ENCODE results near the gene TRIM62.

The TRIM62 gene

DNA sequence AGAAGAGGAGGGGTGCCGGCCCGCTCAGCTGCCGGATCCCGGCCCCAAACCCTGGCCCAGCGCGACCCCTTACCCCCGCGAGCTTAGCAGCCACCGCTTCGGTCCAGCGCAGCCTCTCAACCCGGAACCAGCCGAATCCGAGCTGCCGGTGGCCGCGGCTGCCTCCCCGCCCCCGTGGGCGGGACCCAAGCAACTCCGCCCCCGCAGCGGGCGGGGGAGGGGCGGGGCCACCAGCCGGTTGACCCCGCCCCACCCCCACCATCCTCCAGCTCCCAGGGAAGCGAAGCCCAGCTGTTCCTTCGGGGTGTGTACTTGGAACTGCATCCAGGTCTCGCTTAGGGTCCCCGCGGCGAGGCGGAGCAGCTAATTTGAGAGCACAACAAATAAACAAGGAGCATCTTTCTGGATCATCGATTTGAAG is at the start of gene TRIM62:
Gene TRIM62, minus strand, starts transcription at position 123 of the 421 bp plus-strand sequence. CDS start 611 bp downstream, outside the sequence.
- DNase-seq (ENCODE audit: low spot score) = peak; percentile 84

DNA sequence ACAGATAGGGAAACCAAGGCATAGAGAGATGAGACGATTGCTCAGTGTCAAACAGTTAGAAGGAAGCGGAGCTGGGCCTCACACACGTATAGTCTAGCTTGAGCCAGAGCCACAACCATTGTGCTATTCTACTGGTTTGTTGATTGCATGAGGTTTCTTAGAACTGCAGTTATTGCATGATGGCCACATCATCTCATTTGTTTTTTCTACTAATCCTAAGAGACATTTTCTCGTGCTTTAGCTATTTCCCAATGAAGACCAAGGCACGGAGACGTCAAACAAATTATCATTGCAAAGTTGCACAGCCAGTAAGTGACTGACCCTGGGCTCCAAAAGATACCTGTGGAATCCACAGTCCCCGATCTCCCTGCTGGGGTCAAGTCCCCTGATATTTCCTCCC is 49.3 kb upstream of the TRIM62 start:
- DNase-seq (ENCODE audit: low spot score) = no peak

GRCh38 chr1:33228935-33229487 is 47.2 kb upstream of the TRIM62 start:
- no peak for DNase-seq (ENCODE audit: low spot score)

- DNase-seq (ENCODE audit: low spot score) = no peak
Observed at GRCh38 chr1:33225586-33225985, 43.7 kb upstream of the TRIM62 start.

GRCh38 chr1:33224166-33224707 is 42.4 kb upstream of the TRIM62 start:
- no peak for DNase-seq (ENCODE audit: low spot score)

- no peak for DNase-seq (ENCODE audit: low spot score)
Observed at GRCh38 chr1:33222381-33222780, 40.5 kb upstream of the TRIM62 start.

DNA sequence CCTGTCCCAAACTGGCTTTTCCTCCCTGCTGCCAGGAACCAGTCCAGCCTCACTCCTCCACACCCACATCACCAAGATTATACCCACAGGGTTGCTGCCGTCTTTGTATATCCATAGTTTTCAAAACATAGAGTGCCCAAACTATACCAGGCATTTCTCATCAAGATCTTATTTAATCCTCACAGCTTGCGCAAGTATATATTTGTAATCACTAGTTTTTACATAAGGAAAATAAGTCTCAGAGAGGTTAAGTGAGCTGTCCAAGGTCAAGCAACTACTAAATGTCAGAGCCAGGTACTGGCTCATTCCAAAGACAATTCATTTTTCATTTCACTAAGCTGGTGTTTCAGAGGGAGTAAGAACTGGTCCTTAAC is 39.5 kb upstream of the TRIM62 start:
- DNase-seq (ENCODE audit: low spot score) = no peak

GRCh38 chr1:33220676-33221384 is 39.0 kb upstream of the TRIM62 start:
- no peak for DNase-seq (ENCODE audit: low spot score)

GRCh38 chr1:33219886-33220661 is 38.2 kb upstream of the TRIM62 start:
- DNase-seq (ENCODE audit: low spot score) = no peak

GRCh38 chr1:33211972-33212371 is 30.1 kb upstream of the TRIM62 start:
- no peak for DNase-seq (ENCODE audit: low spot score)

GRCh38 chr1:33206340-33206739 is 24.5 kb upstream of the TRIM62 start:
- DNase-seq (ENCODE audit: low spot score) = no peak

DNA sequence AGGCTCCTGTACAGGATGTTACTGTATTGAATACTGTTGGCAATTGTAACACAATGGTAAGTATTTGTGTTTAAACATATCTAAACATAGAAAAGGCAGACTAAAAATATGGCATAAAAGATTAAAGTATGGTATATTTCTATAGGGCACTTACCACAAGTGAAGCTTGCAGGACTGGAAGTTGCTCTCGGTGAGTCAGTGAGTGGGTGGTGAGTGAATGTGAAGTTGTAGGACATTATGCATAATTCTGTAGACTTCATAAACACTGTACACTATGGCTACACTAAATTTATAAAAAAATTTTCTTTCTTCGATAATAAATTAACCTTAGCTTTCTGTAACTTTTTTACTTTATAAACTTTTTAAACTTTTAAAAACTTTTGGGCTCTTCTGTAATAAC is 13.7 kb upstream of the TRIM62 start:
- no peak for DNase-seq (ENCODE audit: low spot score)

DNA sequence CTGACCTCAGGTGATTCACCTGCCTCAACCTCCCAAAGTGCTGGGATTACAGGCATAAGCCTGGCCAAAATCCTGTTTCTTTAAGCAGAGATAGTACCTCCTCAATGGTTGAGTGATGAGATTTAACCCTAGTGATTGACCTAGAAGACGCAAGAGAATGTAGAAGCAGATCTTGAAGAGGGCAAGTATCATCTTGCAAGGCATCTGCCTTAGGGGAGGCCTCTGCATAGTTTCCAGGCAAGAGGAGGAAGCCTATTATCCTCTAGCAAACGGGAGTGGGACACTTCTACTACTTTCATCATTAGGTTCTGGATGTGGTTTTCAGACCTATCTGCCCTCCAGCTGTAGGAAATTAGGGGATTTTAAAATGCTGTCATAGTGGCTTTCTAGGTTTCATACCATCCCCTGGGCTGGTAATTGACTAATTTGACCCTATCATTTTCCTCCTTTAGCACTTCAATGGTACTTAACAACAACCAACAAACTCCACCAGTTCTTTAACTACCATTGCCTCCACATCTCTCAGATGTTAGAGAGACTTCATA is 10.0 kb upstream of the TRIM62 start:
- no peak for DNase-seq (ENCODE audit: low spot score)

DNA sequence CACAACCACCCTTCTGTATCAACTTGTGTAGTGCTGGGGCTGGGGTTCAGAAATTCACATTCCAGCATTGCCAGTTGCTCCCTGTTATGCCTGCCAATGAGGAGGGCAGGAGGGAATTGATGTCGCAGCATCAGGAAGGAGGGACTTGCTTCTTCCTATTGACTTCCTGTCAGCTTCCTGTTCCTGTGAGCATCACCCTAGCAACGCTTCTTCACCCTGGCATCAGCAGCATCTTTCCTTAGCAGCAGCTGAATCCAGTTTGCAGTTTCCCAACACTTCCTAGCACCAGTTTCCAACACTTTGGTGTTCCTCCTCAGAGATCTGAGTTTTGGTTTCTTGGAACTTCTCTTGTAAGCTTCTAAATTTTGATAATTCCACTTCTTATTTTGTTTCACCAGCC is 8.9 kb upstream of the TRIM62 start:
- DNase-seq (ENCODE audit: low spot score) = no peak

DNA sequence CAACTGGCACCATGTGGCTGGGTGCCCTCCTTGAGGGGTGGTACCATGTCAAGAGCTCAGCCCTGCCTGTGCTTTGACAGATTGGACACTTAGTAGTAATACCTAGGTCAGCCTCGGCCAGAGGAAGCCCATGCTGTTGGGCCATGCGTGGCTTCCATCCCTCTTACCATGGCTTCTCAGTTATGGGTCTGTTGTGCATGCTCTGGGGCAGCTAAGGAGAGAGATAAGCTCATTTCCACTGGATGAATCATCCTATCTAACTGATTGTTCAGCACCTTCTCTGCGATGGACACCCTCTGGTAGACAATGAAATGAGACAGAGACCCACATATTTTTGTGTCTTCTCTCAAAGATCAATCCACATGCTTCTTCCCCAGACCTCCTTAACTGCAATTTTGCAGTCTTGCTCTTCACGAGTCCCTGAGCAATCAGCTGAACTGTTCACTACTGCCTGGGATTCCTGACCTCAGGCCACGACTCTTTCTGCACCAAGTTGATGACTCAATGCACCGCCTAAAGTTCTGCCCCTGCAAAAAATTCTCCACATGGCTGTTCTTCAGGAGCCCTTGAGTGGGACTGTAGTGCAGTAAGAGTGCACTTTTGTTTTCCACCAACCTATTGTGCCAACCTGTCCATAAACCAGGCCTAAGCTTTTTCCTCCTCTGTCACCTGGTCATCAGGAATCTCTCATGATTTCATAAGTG is 6.9 kb upstream of the TRIM62 start:
- DNase-seq (ENCODE audit: low spot score) = no peak

DNA sequence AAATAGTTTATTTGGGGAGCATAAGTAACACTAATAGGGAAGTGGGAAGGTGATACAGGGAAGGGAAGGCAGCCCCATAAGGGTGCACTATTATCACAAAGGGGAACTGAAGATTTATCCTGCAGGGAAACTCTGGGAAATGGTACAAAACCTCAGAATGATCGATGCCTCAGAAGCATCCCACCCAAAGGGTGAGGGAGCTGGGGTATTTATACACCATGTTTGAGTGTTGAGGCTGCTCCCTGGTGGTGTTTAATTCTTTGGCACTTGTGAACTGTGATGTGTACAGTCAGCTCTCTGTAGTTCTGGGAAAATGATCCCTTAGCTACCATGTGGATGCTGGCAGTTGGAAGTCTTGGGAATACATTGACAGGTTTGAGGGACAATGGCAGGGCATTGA is 5.1 kb upstream of the TRIM62 start:
- DNase-seq (ENCODE audit: low spot score) = no peak

GRCh38 chr1:33185541-33185940 is 3.7 kb upstream of the TRIM62 start:
- no peak for DNase-seq (ENCODE audit: low spot score)

- no peak for DNase-seq (ENCODE audit: low spot score)
Observed at GRCh38 chr1:33183306-33183705, 1.5 kb upstream of the TRIM62 start.

GRCh38 chr1:33182896-33183295 is 1.1 kb upstream of the TRIM62 start:
- no peak for DNase-seq (ENCODE audit: low spot score)

DNA sequence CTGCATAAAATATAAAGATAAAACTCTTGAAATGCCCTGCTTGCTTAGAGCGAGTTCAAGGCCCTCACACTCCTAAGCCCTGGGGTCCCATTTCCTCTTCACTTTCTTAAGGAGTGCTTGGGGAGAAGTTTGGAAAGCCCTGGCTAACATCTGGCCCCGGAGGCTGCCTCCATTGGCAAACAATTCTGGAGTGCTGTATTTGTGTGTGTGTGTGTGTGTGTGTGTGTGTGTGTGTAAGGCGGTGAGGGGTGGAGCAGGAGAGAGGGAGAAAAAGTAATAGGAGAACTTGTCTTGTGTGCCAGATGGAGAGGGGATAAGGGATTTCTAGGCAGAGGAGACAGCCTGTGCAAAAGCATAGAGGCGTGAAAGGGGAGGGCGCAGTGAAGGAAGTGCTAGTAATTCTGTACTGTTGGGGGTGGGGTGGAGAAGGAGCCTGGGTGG is 578 bp upstream of the TRIM62 start:
- DNase-seq (ENCODE audit: low spot score) = no peak

DNA sequence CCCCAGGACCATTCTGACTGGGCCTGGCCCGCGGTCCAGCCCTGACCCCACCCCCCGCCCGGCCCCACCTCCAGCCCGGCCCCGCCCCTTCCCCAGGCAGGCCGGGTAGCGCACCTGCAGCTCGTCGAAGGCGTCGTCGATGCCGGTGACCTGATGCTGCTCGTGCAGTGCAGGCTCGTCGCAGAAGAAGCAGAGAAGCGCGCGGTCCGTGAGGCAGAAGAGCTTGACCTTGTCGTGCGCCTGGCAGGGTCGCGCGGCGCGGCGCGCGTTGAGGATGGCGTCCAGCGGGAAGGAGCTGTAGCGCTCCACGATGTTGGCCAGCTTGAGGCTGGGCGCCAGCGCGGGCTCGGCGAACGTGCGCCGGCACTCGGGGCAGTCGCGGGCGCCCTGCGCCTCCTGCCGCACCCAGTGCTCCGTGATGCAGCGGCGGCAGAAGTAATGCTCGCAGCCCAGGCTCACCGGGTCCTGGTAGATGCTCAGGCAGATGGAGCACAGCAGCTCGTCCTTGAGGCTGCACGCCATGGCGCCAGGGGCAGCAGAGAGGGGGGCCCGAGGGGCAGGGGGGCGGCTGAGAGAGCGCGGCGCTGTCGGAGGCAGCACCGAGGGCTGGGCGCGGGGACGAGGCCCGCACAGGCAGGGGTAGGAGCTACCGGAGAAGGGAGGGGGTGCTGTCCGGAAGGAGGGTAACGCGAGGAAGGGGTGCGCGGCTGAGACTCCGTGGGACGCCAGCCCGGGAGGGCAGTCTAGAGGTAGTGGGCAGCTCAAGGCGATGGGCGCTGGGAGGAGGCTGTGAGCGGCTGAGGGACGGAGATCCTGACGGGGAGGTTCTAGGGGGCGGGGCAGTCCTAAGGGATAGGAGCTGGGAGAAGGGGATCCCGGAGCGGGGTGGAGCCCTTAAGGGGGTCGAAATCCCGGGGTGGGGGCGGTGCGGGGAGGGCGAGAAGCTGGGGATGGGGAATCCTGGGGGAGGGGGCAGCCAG is 642 bp downstream of the TRIM62 start:
- DNase-seq (ENCODE audit: low spot score) = peak; percentile 75
